ENCODE data around the gene GPR78.

GPR78 gene

DNA sequence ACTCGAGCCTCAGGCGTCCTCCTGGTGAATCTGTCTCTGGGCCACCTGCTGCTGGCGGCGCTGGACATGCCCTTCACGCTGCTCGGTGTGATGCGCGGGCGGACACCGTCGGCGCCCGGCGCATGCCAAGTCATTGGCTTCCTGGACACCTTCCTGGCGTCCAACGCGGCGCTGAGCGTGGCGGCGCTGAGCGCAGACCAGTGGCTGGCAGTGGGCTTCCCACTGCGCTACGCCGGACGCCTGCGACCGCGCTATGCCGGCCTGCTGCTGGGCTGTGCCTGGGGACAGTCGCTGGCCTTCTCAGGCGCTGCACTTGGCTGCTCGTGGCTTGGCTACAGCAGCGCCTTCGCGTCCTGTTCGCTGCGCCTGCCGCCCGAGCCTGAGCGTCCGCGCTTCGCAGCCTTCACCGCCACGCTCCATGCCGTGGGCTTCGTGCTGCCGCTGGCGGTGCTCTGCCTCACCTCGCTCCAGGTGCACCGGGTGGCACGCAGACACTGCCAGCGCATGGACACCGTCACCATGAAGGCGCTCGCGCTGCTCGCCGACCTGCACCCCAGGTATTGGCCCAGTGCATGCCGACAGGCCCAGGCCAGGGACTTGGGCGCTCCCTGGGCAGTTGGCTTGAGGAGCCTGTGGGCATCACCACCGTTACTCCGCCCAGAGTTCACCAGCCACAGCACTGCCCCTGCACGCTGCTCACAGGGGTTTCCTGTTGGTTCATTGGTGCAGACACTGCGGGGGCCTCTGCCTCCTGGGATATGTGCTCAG lies 1.1 kb downstream of the GPR78 start:
- H3K27ac ChIP-seq (ENCODE audit: low read depth, low read length), result no peak overlapping the region
- H2AFZ ChIP-seq (ENCODE audit: low read length, unreplicated experiment), result no peak overlapping the region
- no peak overlapping the region for H3K4me3 ChIP-seq (ENCODE audit: low read depth, low read length)
- peaks cover 77% of the 10 kb centered on the region for H3K27me3 ChIP-seq (ENCODE audit: insufficient read depth, low read length)
- no peaks in the 10 kb centered on the region for H3K79me2 ChIP-seq (ENCODE audit: control insufficient read depth, insufficient read depth, low read length, unreplicated experiment)
- no peaks in the 10 kb centered on the region for H3K4me1 ChIP-seq (ENCODE audit: control insufficient read depth, insufficient read depth, low read length, unreplicated experiment)
- H3K36me3 ChIP-seq (ENCODE audit: insufficient read depth, low read length), result no peaks in the 10 kb centered on the region

DNA sequence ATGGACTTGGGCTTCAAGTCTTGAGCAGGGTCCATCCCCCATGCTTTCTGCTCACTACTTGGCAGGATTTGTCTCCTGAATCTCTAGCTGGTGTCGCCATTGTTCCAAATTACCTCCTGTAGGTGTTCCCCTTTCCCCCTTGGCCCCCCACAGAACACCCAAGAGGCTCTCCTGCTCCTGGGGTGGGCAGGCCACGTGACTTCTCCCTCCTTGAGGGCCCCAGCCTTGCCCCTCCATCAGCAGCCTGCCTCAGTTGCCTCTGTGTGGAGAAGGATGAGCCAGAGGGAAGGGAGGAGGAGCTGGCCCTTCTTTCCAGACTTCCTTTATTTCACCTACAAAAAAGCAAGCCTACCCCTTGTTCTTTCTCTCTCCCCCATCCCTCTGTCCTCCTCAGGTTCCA lies 1.8 kb downstream of the GPR78 start:
- Histone ChIP-seq H3K4me3 (ENCODE audit: low read depth, low read length) (no peak overlapping the region), H3K36me3 (ENCODE audit: insufficient read depth, low read length) (no peaks in the 10 kb centered on the region), H2AFZ (ENCODE audit: low read length, unreplicated experiment) (no peak overlapping the region), H3K27ac (ENCODE audit: low read depth, low read length) (no peak overlapping the region), H3K79me2 (ENCODE audit: control insufficient read depth, insufficient read depth, low read length, unreplicated experiment) (no peaks in the 10 kb centered on the region), H3K27me3 (ENCODE audit: insufficient read depth, low read length) (peaks cover 81% of the 10 kb centered on the region), H3K4me1 (ENCODE audit: control insufficient read depth, insufficient read depth, low read length, unreplicated experiment) (no peaks in the 10 kb centered on the region)

DNA sequence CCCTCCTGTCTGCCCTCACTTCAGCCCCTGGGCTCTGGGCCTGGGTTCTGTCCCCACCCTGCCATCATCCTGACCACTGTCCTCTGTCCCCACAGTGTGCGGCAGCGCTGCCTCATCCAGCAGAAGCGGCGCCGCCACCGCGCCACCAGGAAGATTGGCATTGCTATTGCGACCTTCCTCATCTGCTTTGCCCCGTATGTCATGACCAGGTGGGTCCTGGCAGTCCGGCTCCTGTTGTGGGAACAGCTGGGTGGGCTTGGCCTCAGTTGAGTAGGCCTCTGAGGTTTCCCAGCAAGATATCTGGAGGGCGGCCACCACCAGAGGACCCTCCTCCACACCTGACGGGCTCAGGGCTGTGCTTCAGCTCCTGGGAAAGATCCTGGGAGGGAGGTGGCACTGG lies 2.2 kb downstream of the GPR78 start:
- H3K4me1 ChIP-seq (ENCODE audit: control insufficient read depth, insufficient read depth, low read length, unreplicated experiment), result no peaks in the 10 kb centered on the region
- peaks cover 81% of the 10 kb centered on the region for H3K27me3 ChIP-seq (ENCODE audit: insufficient read depth, low read length)
- H3K79me2 ChIP-seq (ENCODE audit: control insufficient read depth, insufficient read depth, low read length, unreplicated experiment), result no peaks in the 10 kb centered on the region
- no peaks in the 10 kb centered on the region for H3K36me3 ChIP-seq (ENCODE audit: insufficient read depth, low read length)
- no peak overlapping the region for H3K27ac ChIP-seq (ENCODE audit: low read depth, low read length)
- H2AFZ ChIP-seq (ENCODE audit: low read length, unreplicated experiment), result no peak overlapping the region
- no peak overlapping the region for H3K4me3 ChIP-seq (ENCODE audit: low read depth, low read length)

DNA sequence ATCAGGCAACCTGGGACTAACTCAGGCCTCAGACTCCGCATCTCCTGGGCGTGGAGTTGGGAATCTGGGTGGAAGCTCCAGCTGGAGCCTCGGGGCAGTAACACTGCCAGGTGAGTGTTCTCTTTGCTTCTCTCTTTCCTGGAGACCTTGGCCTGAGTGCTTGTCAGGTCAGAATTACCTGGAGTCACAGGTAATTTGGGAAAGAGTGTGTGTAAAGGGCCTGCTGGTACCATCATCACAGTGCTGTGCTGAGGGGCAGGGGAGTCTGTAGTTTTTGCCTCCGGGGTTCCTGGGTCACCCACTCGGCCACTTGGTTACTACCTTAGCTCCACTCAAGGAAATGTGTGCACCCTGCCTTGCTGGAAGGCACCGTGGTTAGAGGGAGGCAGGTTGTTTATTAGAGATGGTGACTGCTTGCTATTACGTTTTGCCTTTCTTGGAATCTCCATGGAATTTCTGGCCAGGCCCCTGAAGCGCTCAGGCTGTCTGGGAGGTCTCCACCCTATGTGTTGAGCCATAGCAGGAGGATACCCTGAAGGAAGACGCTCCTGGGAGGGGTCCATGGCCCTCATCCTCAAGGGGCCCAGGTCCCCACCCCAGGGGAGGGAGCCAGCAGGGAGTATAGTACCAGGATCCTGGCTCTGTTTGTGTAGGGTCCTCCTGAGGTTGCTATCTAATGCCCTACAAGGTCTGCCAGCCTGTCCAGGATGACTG lies 2.9 kb downstream of the GPR78 start:
- Histone ChIP-seq H3K27ac (ENCODE audit: low read depth, low read length) (no peak overlapping the region), H3K27me3 (ENCODE audit: insufficient read depth, low read length) (peaks cover 79% of the 10 kb centered on the region), H3K36me3 (ENCODE audit: insufficient read depth, low read length) (no peaks in the 10 kb centered on the region), H3K4me1 (ENCODE audit: control insufficient read depth, insufficient read depth, low read length, unreplicated experiment) (no peaks in the 10 kb centered on the region), H3K4me3 (ENCODE audit: low read depth, low read length) (no peak overlapping the region), H2AFZ (ENCODE audit: low read length, unreplicated experiment) (no peak overlapping the region), H3K79me2 (ENCODE audit: control insufficient read depth, insufficient read depth, low read length, unreplicated experiment) (no peaks in the 10 kb centered on the region)

DNA sequence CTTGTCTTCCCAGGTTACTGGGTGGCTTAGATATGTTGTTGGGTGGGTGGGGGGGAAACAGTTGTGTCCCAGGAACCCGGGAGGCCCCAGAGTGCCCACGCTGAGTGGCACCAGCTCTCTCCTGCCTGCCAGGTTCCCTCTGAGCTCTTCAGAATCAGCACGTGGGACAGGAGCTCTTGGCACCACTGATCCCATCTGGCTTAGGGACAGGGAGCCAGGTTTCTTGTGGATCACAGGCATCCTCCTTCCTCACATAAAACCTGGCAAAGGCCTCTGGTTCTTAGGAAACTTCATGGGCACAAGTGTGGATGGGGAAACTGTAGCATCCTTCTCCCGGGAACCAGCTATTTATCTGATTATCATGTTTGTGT lies 3.4 kb downstream of the GPR78 start:
- H3K79me2 ChIP-seq (ENCODE audit: control insufficient read depth, insufficient read depth, low read length, unreplicated experiment), result no peaks in the 10 kb centered on the region
- peaks cover 79% of the 10 kb centered on the region for H3K27me3 ChIP-seq (ENCODE audit: insufficient read depth, low read length)
- no peaks in the 10 kb centered on the region for H3K36me3 ChIP-seq (ENCODE audit: insufficient read depth, low read length)
- no peak overlapping the region for H3K4me3 ChIP-seq (ENCODE audit: low read depth, low read length)
- H3K4me1 ChIP-seq (ENCODE audit: control insufficient read depth, insufficient read depth, low read length, unreplicated experiment), result no peaks in the 10 kb centered on the region
- no peak overlapping the region for H2AFZ ChIP-seq (ENCODE audit: low read length, unreplicated experiment)
- H3K27ac ChIP-seq (ENCODE audit: low read depth, low read length), result no peak overlapping the region

DNA sequence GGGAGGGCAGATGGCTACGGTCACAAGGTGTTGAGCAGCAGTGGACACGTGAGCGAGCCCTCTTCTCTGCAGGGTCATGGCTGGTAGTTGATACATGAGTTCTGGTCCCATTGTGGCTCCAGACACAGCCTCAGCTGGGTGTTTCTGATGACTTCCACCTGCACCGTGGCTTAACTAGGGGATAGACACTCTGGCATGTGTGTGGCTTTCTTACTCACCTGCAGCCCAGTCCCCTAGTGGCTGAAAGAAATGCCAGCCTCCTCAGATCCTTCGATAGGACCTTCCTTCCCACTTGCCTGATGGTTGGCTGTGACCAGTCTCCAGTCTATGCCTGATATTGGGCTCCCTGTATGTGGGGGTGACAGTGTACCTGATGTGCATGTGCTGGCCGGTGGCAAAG lies 5.0 kb downstream of the GPR78 start:
- no peaks in the 10 kb centered on the region for H3K36me3 ChIP-seq (ENCODE audit: insufficient read depth, low read length)
- no peak overlapping the region for H3K4me3 ChIP-seq (ENCODE audit: low read depth, low read length)
- no peaks in the 10 kb centered on the region for H3K4me1 ChIP-seq (ENCODE audit: control insufficient read depth, insufficient read depth, low read length, unreplicated experiment)
- H3K27ac ChIP-seq (ENCODE audit: low read depth, low read length), result no peak overlapping the region
- H3K79me2 ChIP-seq (ENCODE audit: control insufficient read depth, insufficient read depth, low read length, unreplicated experiment), result no peaks in the 10 kb centered on the region
- peaks cover 73% of the 10 kb centered on the region for H3K27me3 ChIP-seq (ENCODE audit: insufficient read depth, low read length)
- H2AFZ ChIP-seq (ENCODE audit: low read length, unreplicated experiment), result no peak overlapping the region

DNA sequence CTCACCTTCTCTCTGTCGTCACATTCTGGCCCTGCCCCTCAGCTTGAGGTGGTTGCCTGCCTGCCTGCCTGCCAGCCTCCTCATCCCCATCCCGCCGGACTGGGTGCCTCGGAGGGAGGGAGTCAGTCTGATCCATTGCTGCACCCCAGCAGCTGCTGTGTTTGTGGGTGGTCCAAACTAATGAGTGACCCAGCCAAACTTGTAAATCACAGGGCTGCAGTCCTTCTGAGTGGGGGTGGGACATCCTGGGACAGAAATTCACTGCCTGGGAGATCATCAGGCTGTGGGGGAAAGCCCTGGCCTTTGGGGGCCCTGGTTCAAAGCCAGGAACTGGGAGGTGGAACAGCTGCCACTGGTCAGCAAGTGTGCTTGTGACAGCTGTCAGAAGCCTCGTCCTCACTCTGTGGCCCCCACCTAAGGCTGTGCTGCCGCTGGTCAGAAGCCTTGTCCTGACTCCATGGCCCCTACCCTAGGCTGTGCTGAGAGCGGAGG lies 5.6 kb downstream of the GPR78 start:
- Histone ChIP-seq H3K27ac (ENCODE audit: low read depth, low read length) (no peak overlapping the region), H3K4me1 (ENCODE audit: control insufficient read depth, insufficient read depth, low read length, unreplicated experiment) (no peaks in the 10 kb centered on the region), H2AFZ (ENCODE audit: low read length, unreplicated experiment) (no peak overlapping the region), H3K36me3 (ENCODE audit: insufficient read depth, low read length) (no peaks in the 10 kb centered on the region), H3K27me3 (ENCODE audit: insufficient read depth, low read length) (peaks cover 74% of the 10 kb centered on the region), H3K79me2 (ENCODE audit: control insufficient read depth, insufficient read depth, low read length, unreplicated experiment) (no peaks in the 10 kb centered on the region), H3K4me3 (ENCODE audit: low read depth, low read length) (no peak overlapping the region)

DNA sequence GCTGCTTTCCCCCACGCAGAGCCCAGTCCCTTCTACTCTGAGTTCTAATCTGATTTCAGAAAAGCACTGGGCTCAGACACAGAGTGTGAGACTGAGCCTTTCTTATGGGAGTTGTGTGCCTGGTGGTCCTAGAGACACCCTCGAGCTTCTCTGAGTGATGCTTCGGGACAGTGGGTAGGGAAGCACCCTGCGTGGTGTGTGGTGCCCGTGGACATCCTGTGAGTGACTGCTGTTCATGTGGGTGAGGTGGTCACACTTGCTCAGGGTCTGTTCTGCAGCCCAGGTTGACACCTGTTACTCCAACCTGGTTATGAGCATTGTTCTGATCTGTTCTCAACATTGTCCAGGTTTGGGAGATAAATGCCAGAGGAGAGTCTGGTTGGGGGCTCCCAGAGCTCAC lies 6.1 kb downstream of the GPR78 start:
- no peak overlapping the region for H3K4me3 ChIP-seq (ENCODE audit: low read depth, low read length)
- no peak overlapping the region for H2AFZ ChIP-seq (ENCODE audit: low read length, unreplicated experiment)
- H3K27ac ChIP-seq (ENCODE audit: low read depth, low read length), result no peak overlapping the region
- H3K36me3 ChIP-seq (ENCODE audit: insufficient read depth, low read length), result no peaks in the 10 kb centered on the region
- no peaks in the 10 kb centered on the region for H3K79me2 ChIP-seq (ENCODE audit: control insufficient read depth, insufficient read depth, low read length, unreplicated experiment)
- peaks cover 74% of the 10 kb centered on the region for H3K27me3 ChIP-seq (ENCODE audit: insufficient read depth, low read length)
- no peaks in the 10 kb centered on the region for H3K4me1 ChIP-seq (ENCODE audit: control insufficient read depth, insufficient read depth, low read length, unreplicated experiment)

DNA sequence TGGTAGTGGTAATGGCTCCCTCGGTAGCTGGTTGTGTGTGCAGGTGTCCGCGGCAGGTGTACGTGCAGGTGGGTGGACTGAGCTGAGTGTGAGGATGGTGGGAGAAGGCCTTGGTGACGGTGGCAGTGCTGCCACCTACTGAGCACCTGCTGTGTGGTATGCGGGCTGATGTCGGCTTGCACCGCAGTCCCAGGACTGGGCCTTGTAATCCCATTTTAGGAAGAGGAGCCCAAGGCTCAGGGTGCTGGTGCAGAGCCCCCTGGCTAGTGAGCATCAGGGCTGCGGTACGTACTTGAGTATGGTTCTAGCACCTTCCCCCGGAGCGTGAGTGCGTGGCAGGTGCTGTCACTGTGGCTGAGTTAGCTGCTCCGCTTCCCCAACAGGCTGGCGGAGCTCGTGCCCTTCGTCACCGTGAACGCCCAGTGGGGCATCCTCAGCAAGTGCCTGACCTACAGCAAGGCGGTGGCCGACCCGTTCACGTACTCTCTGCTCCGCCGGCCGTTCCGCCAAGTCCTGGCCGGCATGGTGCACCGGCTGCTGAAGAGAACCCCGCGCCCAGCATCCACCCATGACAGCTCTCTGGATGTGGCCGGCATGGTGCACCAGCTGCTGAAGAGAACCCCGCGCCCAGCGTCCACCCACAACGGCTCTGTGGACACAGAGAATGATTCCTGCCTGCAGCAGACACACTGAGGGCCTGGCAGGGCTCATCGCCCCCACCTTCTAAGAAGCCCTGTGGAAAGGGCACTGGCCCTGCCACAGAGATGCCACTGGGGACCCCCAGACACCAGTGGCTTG lies 6.7 kb downstream of the GPR78 start:
- Histone ChIP-seq H3K79me2 (ENCODE audit: control insufficient read depth, insufficient read depth, low read length, unreplicated experiment) (no peaks in the 10 kb centered on the region), H3K27me3 (ENCODE audit: insufficient read depth, low read length) (peaks cover 74% of the 10 kb centered on the region), H2AFZ (ENCODE audit: low read length, unreplicated experiment) (no peak overlapping the region), H3K27ac (ENCODE audit: low read depth, low read length) (no peak overlapping the region), H3K4me1 (ENCODE audit: control insufficient read depth, insufficient read depth, low read length, unreplicated experiment) (no peaks in the 10 kb centered on the region), H3K4me3 (ENCODE audit: low read depth, low read length) (no peak overlapping the region), H3K36me3 (ENCODE audit: insufficient read depth, low read length) (no peaks in the 10 kb centered on the region)

DNA sequence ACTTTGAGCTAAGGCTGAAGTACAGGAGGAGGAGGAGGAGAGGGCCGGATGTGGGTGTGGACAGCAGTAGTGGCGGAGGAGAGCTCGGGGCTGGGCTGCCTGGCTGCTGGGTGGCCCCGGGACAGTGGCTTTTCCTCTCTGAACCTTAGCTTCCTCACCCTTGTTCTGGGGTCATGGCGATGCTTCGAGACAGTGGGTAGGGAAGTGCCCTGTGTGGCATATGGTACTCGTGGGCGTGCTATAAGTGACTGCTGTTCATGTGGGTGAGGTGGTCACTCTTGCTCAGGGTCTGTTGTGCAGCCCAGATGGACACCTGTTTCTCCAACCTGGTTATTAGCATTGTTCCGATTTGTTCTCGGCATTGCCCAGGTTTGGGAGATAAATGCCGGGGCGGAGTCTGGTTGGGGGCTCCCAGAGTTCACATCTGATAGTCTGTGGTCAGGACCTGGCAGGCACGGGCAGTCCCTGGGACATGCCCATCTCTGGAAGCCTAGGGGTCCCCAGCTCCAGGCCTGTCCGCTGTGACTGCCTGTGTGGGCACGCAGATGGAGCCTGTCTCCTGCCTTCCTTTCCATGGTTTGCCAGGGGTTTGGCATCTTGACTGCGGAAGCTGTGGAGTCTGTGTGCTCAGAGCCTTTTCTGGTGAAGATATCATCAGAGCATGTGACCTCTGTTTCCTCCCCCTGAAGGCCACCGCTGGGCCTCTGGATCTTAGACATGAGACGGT lies 7.4 kb downstream of the GPR78 start:
- peaks cover 79% of the 10 kb centered on the region for H3K27me3 ChIP-seq (ENCODE audit: insufficient read depth, low read length)

More for the DNA sequence above, 7.4 kb downstream of the GPR78 start:
- no peaks in the 10 kb centered on the region for H3K79me2 ChIP-seq (ENCODE audit: control insufficient read depth, insufficient read depth, low read length, unreplicated experiment)
- no peak overlapping the region for H2AFZ ChIP-seq (ENCODE audit: low read length, unreplicated experiment)
- no peaks in the 10 kb centered on the region for H3K36me3 ChIP-seq (ENCODE audit: insufficient read depth, low read length)
- no peak overlapping the region for H3K27ac ChIP-seq (ENCODE audit: low read depth, low read length)
- no peaks in the 10 kb centered on the region for H3K4me1 ChIP-seq (ENCODE audit: control insufficient read depth, insufficient read depth, low read length, unreplicated experiment)
- no peak overlapping the region for H3K4me3 ChIP-seq (ENCODE audit: low read depth, low read length)

Measured in ACC112 (cell line).